ENCODE data around the gene CCNL1. TPM values are rescaled to one million over a fixed set of nuclear protein-coding genes. Genes with fewer than 3 reads are reported as not detected.

CCNL1 gene
- polyA plus RNA-seq, 1 donor from 2014 or later, result 186 TPM

DNA sequence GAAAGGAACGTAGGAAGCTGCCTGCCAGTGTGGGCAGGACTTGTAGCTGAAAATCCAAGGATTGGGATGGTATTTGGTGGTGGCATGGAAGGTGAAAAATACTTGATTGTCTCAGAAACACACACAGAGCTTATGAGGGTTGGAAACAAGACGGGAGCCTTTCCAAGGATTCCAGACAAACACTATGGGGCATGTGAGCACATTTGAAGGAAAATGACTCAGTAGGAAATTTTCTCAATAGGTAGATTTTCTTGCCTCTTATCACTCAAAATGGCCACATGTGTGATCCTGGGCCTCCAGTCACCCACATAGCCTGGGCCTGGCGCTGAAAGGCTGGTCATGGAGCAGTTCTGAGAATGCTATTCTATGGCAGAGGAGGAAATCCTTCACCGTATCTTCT is 47.4 kb downstream of the CCNL1 start:
- no peak overlapping the region for H3K27ac ChIP-seq (ENCODE audit: low read length)
- H3K9ac ChIP-seq (ENCODE audit: low read length), result no peak overlapping the region
- H3K27me3 ChIP-seq (ENCODE audit: insufficient read depth, low read depth, low read length), result no peaks in the 10 kb centered on the region
- H2AFZ ChIP-seq (ENCODE audit: low read depth, low read length), result no peak overlapping the region
- H4K20me1 ChIP-seq (ENCODE audit: insufficient read depth), result no peaks in the 10 kb centered on the region
- no peaks in the 10 kb centered on the region for H3K9me3 ChIP-seq (ENCODE audit: low read length)
- TF ChIP-seq RAD21 (conservative IDR thresholded peaks at IDR 0.05), result no peak
- TF ChIP-seq TAF1 (IDR thresholded peaks at IDR 0.05; ENCODE audit: low read depth), result no peak
- TF ChIP-seq, protein P1, sequence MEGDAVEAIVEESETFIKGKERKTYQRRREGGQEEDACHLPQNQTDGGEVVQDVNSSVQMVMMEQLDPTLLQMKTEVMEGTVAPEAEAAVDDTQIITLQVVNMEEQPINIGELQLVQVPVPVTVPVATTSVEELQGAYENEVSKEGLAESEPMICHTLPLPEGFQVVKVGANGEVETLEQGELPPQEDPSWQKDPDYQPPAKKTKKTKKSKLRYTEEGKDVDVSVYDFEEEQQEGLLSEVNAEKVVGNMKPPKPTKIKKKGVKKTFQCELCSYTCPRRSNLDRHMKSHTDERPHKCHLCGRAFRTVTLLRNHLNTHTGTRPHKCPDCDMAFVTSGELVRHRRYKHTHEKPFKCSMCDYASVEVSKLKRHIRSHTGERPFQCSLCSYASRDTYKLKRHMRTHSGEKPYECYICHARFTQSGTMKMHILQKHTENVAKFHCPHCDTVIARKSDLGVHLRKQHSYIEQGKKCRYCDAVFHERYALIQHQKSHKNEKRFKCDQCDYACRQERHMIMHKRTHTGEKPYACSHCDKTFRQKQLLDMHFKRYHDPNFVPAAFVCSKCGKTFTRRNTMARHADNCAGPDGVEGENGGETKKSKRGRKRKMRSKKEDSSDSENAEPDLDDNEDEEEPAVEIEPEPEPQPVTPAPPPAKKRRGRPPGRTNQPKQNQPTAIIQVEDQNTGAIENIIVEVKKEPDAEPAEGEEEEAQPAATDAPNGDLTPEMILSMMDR (IDR thresholded peaks at IDR 0.05; ENCODE audit: poor library complexity, severe bottlenecking), result no peak
- TF ChIP-seq EP300 (conservative IDR thresholded peaks at IDR 0.05; ENCODE audit: poor library complexity, severe bottlenecking), result no peak
- no peak for TF ChIP-seq EZH2 (IDR thresholded peaks at IDR 0.05; ENCODE audit: borderline replicate concordance, insufficient read depth, low read length, poor library complexity, severe bottlenecking)
- no peak for TF ChIP-seq MXI1 (conservative IDR thresholded peaks at IDR 0.05; ENCODE audit: poor library complexity, severe bottlenecking)
- TF ChIP-seq, protein P2, sequence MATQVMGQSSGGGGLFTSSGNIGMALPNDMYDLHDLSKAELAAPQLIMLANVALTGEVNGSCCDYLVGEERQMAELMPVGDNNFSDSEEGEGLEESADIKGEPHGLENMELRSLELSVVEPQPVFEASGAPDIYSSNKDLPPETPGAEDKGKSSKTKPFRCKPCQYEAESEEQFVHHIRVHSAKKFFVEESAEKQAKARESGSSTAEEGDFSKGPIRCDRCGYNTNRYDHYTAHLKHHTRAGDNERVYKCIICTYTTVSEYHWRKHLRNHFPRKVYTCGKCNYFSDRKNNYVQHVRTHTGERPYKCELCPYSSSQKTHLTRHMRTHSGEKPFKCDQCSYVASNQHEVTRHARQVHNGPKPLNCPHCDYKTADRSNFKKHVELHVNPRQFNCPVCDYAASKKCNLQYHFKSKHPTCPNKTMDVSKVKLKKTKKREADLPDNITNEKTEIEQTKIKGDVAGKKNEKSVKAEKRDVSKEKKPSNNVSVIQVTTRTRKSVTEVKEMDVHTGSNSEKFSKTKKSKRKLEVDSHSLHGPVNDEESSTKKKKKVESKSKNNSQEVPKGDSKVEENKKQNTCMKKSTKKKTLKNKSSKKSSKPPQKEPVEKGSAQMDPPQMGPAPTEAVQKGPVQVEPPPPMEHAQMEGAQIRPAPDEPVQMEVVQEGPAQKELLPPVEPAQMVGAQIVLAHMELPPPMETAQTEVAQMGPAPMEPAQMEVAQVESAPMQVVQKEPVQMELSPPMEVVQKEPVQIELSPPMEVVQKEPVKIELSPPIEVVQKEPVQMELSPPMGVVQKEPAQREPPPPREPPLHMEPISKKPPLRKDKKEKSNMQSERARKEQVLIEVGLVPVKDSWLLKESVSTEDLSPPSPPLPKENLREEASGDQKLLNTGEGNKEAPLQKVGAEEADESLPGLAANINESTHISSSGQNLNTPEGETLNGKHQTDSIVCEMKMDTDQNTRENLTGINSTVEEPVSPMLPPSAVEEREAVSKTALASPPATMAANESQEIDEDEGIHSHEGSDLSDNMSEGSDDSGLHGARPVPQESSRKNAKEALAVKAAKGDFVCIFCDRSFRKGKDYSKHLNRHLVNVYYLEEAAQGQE (IDR thresholded peaks at IDR 0.05; ENCODE audit: borderline replicate concordance), result no peak
- TF ChIP-seq SMC3 (conservative IDR thresholded peaks at IDR 0.05; ENCODE audit: poor library complexity), result no peak
- no peak for TF ChIP-seq POLR2AphosphoS5 (IDR thresholded peaks at IDR 0.05)
- H3K4me3 ChIP-seq (ENCODE audit: low read length), result no peak overlapping the region
- H3K36me3 ChIP-seq (ENCODE audit: insufficient read depth, low read length), result no peaks in the 10 kb centered on the region
- no peaks in the 10 kb centered on the region for H3K9me2 ChIP-seq (ENCODE audit: insufficient read depth, low read length)
- no peak overlapping the region for H3K4me2 ChIP-seq (ENCODE audit: low read length)
- H3K79me2 ChIP-seq (replicated peaks; ENCODE audit: insufficient read depth, low read length), result no peaks in the 10 kb centered on the region
- no peaks in the 10 kb centered on the region for H3F3A ChIP-seq (ENCODE audit: insufficient read depth, low read length, poor library complexity, severe bottlenecking)

GRCh38 chr3:157111518-157111917 is 48.4 kb downstream of the CCNL1 start:
- H4K20me1 ChIP-seq (ENCODE audit: insufficient read depth), result no peaks in the 10 kb centered on the region
- H3K9me3 ChIP-seq (ENCODE audit: low read length), result no peaks in the 10 kb centered on the region
- H3K9me2 ChIP-seq (ENCODE audit: insufficient read depth, low read length), result no peaks in the 10 kb centered on the region
- H3K27me3 ChIP-seq (ENCODE audit: insufficient read depth, low read depth, low read length), result no peaks in the 10 kb centered on the region
- H3K36me3 ChIP-seq (ENCODE audit: insufficient read depth, low read length), result no peaks in the 10 kb centered on the region
- no peak overlapping the region for H3K27ac ChIP-seq (ENCODE audit: low read length)
- H3K9ac ChIP-seq (ENCODE audit: low read length), result no peak overlapping the region
- no peaks in the 10 kb centered on the region for H3F3A ChIP-seq (ENCODE audit: insufficient read depth, low read length, poor library complexity, severe bottlenecking)
- no peak overlapping the region for H3K4me3 ChIP-seq (ENCODE audit: low read length)
- no peaks in the 10 kb centered on the region for H3K79me2 ChIP-seq (replicated peaks; ENCODE audit: insufficient read depth, low read length)
- no peak overlapping the region for H3K4me2 ChIP-seq (ENCODE audit: low read length)
- H2AFZ ChIP-seq (ENCODE audit: low read depth, low read length), result no peak overlapping the region
- TF ChIP-seq, protein P1 (IDR thresholded peaks at IDR 0.05; ENCODE audit: poor library complexity, severe bottlenecking), result no peak
- no peak for TF ChIP-seq TAF1 (IDR thresholded peaks at IDR 0.05; ENCODE audit: low read depth)
- TF ChIP-seq, protein P2 (IDR thresholded peaks at IDR 0.05; ENCODE audit: borderline replicate concordance), result no peak
- TF ChIP-seq POLR2AphosphoS5 (IDR thresholded peaks at IDR 0.05), result no peak
- no peak for TF ChIP-seq RAD21 (conservative IDR thresholded peaks at IDR 0.05)
- no peak for TF ChIP-seq MXI1 (conservative IDR thresholded peaks at IDR 0.05; ENCODE audit: poor library complexity, severe bottlenecking)
- TF ChIP-seq SMC3 (conservative IDR thresholded peaks at IDR 0.05; ENCODE audit: poor library complexity), result no peak
- TF ChIP-seq EZH2 (IDR thresholded peaks at IDR 0.05; ENCODE audit: borderline replicate concordance, insufficient read depth, low read length, poor library complexity, severe bottlenecking), result no peak
- no peak for TF ChIP-seq EP300 (conservative IDR thresholded peaks at IDR 0.05; ENCODE audit: poor library complexity, severe bottlenecking)
